Naive thymus-derived CD8-positive, alpha-beta T cell (primary cell): Measurements from ENCODE around the gene GRIFIN. TPM values are rescaled to one million over a fixed set of nuclear protein-coding genes. Genes with fewer than 3 reads are reported as not detected.

ENCODE experiments used
- ATAC-seq, 2 donors: fragments of 150-1000 bp; cut with Tn5 transposase in 1 of 2; sonication (Bioruptor Pico), chemical (Tn5 transposase) in 1 of 2; 1 replicate in 1 of 2; 2 replicates in 1 of 2; pipeline ENCODE4 v1.10.0; 2021; ENCODE audit warnings: mild to moderate bottlenecking in 2 of 2, moderate library complexity in 2 of 2
- POLR2A ChIA-PET: fragments of 350-600 bp; sonication (Branson Sonifier 250); formaldehyde crosslinking; loops from one replicate; lab custom pipeline; 2021; ENCODE audit warnings: antibody characterized with exemption; lab: Charles Lee
- DNase-seq, 10 donors: peaks; one replicate each; pipeline versions ENCODE4 v3.0.0 to v3.0.0-alpha.2; 2020 to 2022
- H3K27ac Mint-ChIP-seq, 10 donors: one replicate each; pipeline ENCODE4 v1.8.0; 2020 to 2022; ENCODE audit warnings: mild to moderate bottlenecking in 10 of 10, mixed read lengths in 10 of 10, moderate library complexity in 4 of 10, inconsistent platforms in 1 of 10
- H3K27me3 Mint-ChIP-seq, 5 donors: one replicate each; pipeline ENCODE4 v1.8.0; 2021 to 2022; ENCODE audit warnings: mixed read lengths in 5 of 5
- H3K36me3 Mint-ChIP-seq, 3 donors: one replicate each; pipeline ENCODE4 v1.8.0; 2020 to 2022; ENCODE audit warnings: mixed read lengths in 3 of 3, mild to moderate bottlenecking in 2 of 3, inconsistent platforms in 1 of 3
- H3K4me1 Mint-ChIP-seq, 4 donors: one replicate each; pipeline ENCODE4 v1.8.0; 2021 to 2022; ENCODE audit warnings: mixed read lengths in 4 of 4
- H3K4me3 Mint-ChIP-seq, 10 donors: one replicate each; pipeline ENCODE4 v1.8.0; 2020 to 2022; ENCODE audit warnings: mild to moderate bottlenecking in 10 of 10, mixed read lengths in 10 of 10, moderate library complexity in 6 of 10, inconsistent platforms in 1 of 10
- H3K9me3 Mint-ChIP-seq, 9 donors: one replicate each; pipeline ENCODE4 v1.8.0; 2020 to 2022; ENCODE audit warnings: mixed read lengths in 9 of 9, mild to moderate bottlenecking in 3 of 9, inconsistent platforms in 1 of 9, moderate library complexity in 1 of 9
- polyA plus RNA-seq, 3 donors: library from polyadenylated mRNA; unstranded; fragments of 300-500 nt; fragmentation: Illumina TruSeq; gene quantifications; one replicate each; pipeline ENCODE4 v1.2.3, GENCODE V29; 2021
- total RNA-seq, 8 experiments: library from RNA in 2 of 8; stranded (reverse) in 2 of 8; gene quantifications; one replicate each; pipeline ENCODE4 v1.2.3 and lab custom pipeline; 2021 to 2026

GRIFIN gene
- total and polyA plus RNA-seq, 5 experiments from 2014 or later: not detected

GRCh38 chr7:2496375-2496774 is 20.2 kb upstream of the GRIFIN start:
- DNase-seq (no peak), ATAC-seq (no peak)
- H3K36me3 Mint-ChIP-seq: no peaks in the 10 kb centered on the region
- peaks cover 0 to 9% (median 0%) of the 10 kb centered on the region in 9 donors for H3K9me3 Mint-ChIP-seq
- peaks cover 2 to 25% (median 10%) of the 10 kb centered on the region in 4 donors for H3K4me1 Mint-ChIP-seq
- POLR2A ChIA-PET: interaction anchor here (1.6 kb wide), 1 partner anchor 15 kb away, joined by 4 read pairs; no protein-coding TSS in a partner anchor
- no peak overlapping the region for H3K4me3 Mint-ChIP-seq
- peaks cover 0 to 9% (median 0%) of the 10 kb centered on the region in 5 donors for H3K27me3 Mint-ChIP-seq
- H3K27ac Mint-ChIP-seq: peak overlapping the region in 1 of 10 donors; percentile 25

GRCh38 chr7:2495418-2496299 is 19.5 kb upstream of the GRIFIN start:
- no peak for ATAC-seq
- Mint-ChIP-seq H3K4me1 (peaks cover 2 to 24% (median 11%) of the 10 kb centered on the region in 4 donors), H3K27ac (peak overlapping the region in 1 of 10 donors; percentile 18), H3K9me3 (peaks cover 0 to 13% (median 0%) of the 10 kb centered on the region in 9 donors), H3K36me3 (no peaks in the 10 kb centered on the region), H3K4me3 (no peak overlapping the region), H3K27me3 (peaks cover 0 to 9% (median 0%) of the 10 kb centered on the region in 5 donors)
- POLR2A ChIA-PET: interaction anchor here (0.7 to 1.6 kb wide), 2 partner anchors 15 to 16 kb away, joined by 3 to 4 read pairs; no protein-coding TSS in a partner anchor
- DNase-seq: no peak

GRCh38 chr7:2494191-2495130 is 18.3 kb upstream of the GRIFIN start:
- ATAC-seq (no peak), DNase-seq (no peak)
- POLR2A ChIA-PET: interaction anchor here (0.7 to 2.8 kb wide), 4 partner anchors 10 to 35 kb away, joined by 3 to 7 read pairs (median 3); no protein-coding TSS in a partner anchor
- H3K36me3 Mint-ChIP-seq: no peaks in the 10 kb centered on the region
- peaks cover 0 to 13% (median 0%) of the 10 kb centered on the region in 9 donors for H3K9me3 Mint-ChIP-seq
- peaks cover 2 to 20% (median 9%) of the 10 kb centered on the region in 4 donors for H3K4me1 Mint-ChIP-seq
- no peak overlapping the region for H3K4me3 Mint-ChIP-seq
- peaks cover 0 to 9% (median 0%) of the 10 kb centered on the region in 5 donors for H3K27me3 Mint-ChIP-seq
- no peak overlapping the region for H3K27ac Mint-ChIP-seq

DNA sequence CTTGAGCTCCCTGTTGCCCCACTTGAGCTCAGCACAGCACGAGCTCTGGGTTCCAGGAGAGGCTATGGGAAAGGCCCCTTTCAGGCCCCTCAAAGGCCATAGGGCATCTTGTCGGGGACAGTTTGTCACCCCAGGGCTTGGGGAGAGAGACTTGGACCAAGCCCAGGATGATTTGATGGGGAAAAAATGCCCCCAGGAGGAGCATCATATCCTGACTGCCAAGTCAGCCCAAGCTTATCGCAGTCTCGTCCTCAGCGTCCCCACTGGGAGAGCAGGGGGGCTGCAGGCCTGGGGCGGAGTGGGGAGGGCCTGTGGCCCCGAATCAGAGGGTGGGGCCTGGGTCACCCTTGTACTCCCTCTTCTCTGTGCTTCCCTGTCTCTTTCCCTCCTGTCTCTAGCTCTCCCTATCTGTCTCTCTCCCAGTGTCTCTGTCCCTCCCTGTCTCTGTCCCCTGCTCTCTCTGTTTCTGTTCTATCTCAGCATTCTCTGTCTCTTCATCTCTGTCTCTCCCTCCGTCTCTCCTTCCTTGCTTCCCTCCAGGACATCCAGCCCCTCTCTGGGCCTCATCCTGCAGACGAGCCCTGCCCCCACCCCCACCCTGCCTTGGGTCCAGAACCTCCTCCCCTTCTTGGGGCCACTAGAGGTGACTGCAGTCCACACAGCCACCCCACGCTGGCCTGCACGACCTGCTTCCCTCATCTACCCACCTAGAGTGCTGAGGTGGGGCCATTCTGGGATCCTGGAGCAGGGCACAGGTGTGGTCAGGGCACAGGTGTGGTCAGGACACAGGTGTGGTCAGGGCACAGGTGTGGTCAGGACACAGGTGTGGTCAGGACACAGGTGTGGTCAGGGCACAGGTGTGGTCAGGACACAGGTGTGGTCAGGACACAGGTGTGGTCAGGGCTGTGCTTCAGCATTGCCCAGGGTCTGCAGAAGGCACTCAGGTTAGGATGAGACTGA is 17.3 kb upstream of the GRIFIN start:
- POLR2A ChIA-PET: interaction anchor here (2.8 kb wide), 1 partner anchor 36 kb away, joined by 7 read pairs; no protein-coding TSS in a partner anchor
- Mint-ChIP-seq H3K27ac (no peak overlapping the region), H3K36me3 (no peaks in the 10 kb centered on the region), H3K9me3 (peaks cover 0 to 13% (median 0%) of the 10 kb centered on the region in 9 donors), H3K27me3 (peaks cover 0 to 12% (median 2%) of the 10 kb centered on the region in 5 donors), H3K4me3 (peak overlapping the region in 1 of 10 donors; percentile 61), H3K4me1 (peaks cover 4 to 28% (median 12%) of the 10 kb centered on the region in 4 donors)
- DNase-seq (no peak), ATAC-seq (no peak)

GRCh38 chr7:2492038-2492437 is 15.8 kb upstream of the GRIFIN start:
- POLR2A ChIA-PET: interaction anchor here (1.2 to 2.8 kb wide), 2 partner anchors 38 to 65 kb away, joined by 4 to 7 read pairs; no protein-coding TSS in a partner anchor
- Mint-ChIP-seq H3K9me3 (peaks cover 0 to 13% (median 0%) of the 10 kb centered on the region in 9 donors), H3K4me3 (no peak overlapping the region), H3K4me1 (peaks cover 4 to 18% (median 6%) of the 10 kb centered on the region in 4 donors), H3K27ac (peak overlapping the region in 1 of 10 donors; percentile 7), H3K36me3 (no peaks in the 10 kb centered on the region), H3K27me3 (peaks cover 0 to 12% (median 2%) of the 10 kb centered on the region in 5 donors)
- DNase-seq (no peak), ATAC-seq (no peak)

- ATAC-seq (no peak), DNase-seq (no peak)
- no peak overlapping the region for H3K4me3 Mint-ChIP-seq
- H3K9me3 Mint-ChIP-seq: peaks cover 0 to 13% (median 0%) of the 10 kb centered on the region in 9 donors
- peaks cover 0 to 12% (median 2%) of the 10 kb centered on the region in 5 donors for H3K27me3 Mint-ChIP-seq
- H3K4me1 Mint-ChIP-seq: peaks cover 2 to 19% (median 6%) of the 10 kb centered on the region in 4 donors
- POLR2A ChIA-PET: no interaction called here
- no peaks in the 10 kb centered on the region for H3K36me3 Mint-ChIP-seq
- no peak overlapping the region for H3K27ac Mint-ChIP-seq
Observed at GRCh38 chr7:2490181-2490651, 14.0 kb upstream of the GRIFIN start.

GRCh38 chr7:2488681-2489080 is 12.5 kb upstream of the GRIFIN start:
- H3K36me3 Mint-ChIP-seq: no peaks in the 10 kb centered on the region
- H3K27ac Mint-ChIP-seq: peak overlapping the region in 3 of 10 donors; percentile 37 to 41 (median 41)

DNA sequence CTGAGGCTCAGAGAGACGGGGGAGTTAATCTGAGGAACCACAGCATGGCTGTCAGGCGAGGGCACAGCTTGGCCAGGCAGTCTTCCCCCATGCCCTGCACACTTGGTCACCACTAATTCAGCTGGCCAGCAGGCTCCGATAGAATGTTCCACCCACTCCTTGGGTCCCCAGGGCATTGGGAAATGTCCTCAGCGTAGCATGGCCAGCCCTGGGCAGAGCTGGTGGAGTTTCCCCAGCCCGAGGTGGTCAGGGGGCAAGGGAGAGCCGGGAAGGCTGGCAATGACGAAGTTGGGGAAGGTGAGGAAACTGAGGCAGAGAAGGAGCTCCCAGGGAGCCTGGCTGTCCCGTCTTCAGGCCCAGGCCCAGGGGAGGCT is 12.1 kb upstream of the GRIFIN start:
- H3K4me1 Mint-ChIP-seq: peaks cover 2 to 19% (median 7%) of the 10 kb centered on the region in 4 donors
- no peak for DNase-seq
- H3K36me3 Mint-ChIP-seq: no peaks in the 10 kb centered on the region
- peak overlapping the region in 1 of 10 donors; percentile 41 for H3K27ac Mint-ChIP-seq
- peaks cover 0 to 12% (median 2%) of the 10 kb centered on the region in 5 donors for H3K27me3 Mint-ChIP-seq
- POLR2A ChIA-PET: interaction anchor here (0.7 to 2.0 kb wide), 6 partner anchors 8 to 35 kb away, joined by 3 to 6 read pairs (median 3); no protein-coding TSS in a partner anchor
- ATAC-seq: no peak
- H3K9me3 Mint-ChIP-seq: peaks cover 0 to 13% (median 0%) of the 10 kb centered on the region in 9 donors
- H3K4me3 Mint-ChIP-seq: no peak overlapping the region

More at GRCh38 chr7:2488681-2489080, 12.5 kb upstream of the GRIFIN start:
- H3K4me3 Mint-ChIP-seq: no peak overlapping the region
- peaks cover 0 to 12% (median 2%) of the 10 kb centered on the region in 5 donors for H3K27me3 Mint-ChIP-seq
- no peak for DNase-seq
- POLR2A ChIA-PET: interaction anchor here (0.8 to 2.0 kb wide), 5 partner anchors 9 to 34 kb away, joined by 3 to 6 read pairs (median 3); no protein-coding TSS in a partner anchor
- H3K4me1 Mint-ChIP-seq: peaks cover 2 to 23% (median 7%) of the 10 kb centered on the region in 4 donors
- H3K9me3 Mint-ChIP-seq: peaks cover 0 to 13% (median 0%) of the 10 kb centered on the region in 9 donors
- no peak for ATAC-seq

DNA sequence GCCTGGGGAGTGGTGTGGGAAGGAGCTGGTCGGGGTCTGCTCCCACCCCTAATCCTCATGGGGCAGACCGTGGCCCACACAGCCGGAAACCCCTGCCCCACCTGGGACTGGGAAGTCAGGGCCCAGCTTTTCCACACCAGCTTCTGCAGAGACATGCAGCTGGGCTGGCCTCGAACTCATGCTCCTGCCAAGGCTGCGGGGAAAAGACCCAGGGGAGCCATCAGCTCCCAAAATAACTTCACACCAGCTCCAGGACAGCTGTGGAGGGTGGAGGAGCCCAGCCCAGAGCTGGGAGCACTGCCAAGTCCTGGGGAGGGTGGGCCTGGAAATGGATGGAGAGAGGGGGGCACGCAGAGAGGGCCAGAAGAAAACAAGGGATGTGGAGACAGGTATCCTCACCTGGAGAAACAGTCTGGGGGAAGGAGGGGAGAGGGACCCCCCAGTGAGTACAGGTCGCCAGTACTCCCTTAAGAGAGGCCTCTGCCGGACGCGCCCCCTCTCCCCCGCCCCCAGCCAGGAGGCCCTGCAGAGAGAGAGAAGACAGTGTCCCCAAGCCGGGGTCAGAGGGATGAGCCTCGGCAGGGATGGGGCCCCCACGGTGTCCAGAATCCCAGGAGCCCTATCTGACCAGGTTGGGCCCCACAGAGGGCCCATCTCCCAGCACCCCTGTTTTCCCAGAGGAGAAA is 11.5 kb upstream of the GRIFIN start:
- peaks cover 0 to 12% (median 2%) of the 10 kb centered on the region in 5 donors for H3K27me3 Mint-ChIP-seq
- H3K27ac Mint-ChIP-seq: no peak overlapping the region
- peaks cover 0 to 13% (median 2%) of the 10 kb centered on the region in 9 donors for H3K9me3 Mint-ChIP-seq
- ATAC-seq (no peak), DNase-seq (no peak)
- H3K4me3 Mint-ChIP-seq: no peak overlapping the region
- H3K36me3 Mint-ChIP-seq: no peaks in the 10 kb centered on the region
- POLR2A ChIA-PET: interaction anchor here (0.7 to 2.0 kb wide), 4 partner anchors 8 to 35 kb away, joined by 3 to 6 read pairs (median 3); no protein-coding TSS in a partner anchor
- H3K4me1 Mint-ChIP-seq: peaks cover 2 to 17% (median 7%) of the 10 kb centered on the region in 4 donors

- Mint-ChIP-seq H3K27ac (peak overlapping the region in 2 of 10 donors; percentile 22 to 57), H3K4me1 (peaks cover 2 to 17% (median 4%) of the 10 kb centered on the region in 4 donors), H3K27me3 (peaks cover 0 to 6% (median 2%) of the 10 kb centered on the region in 5 donors), H3K36me3 (no peaks in the 10 kb centered on the region), H3K9me3 (peaks cover 0 to 6% (median 0%) of the 10 kb centered on the region in 9 donors), H3K4me3 (peak overlapping the region in 1 of 10 donors; percentile 35)
- no peak for DNase-seq
- ATAC-seq: no peak
- POLR2A ChIA-PET: interaction anchor here (1.1 kb wide), 1 partner anchor 10 kb away, joined by 3 read pairs; no protein-coding TSS in a partner anchor
Observed at GRCh38 chr7:2484868-2485267, 8.7 kb upstream of the GRIFIN start.
